ENCODE measurements around the gene TMEM151B. TPM values are rescaled to one million over a fixed set of nuclear protein-coding genes. Genes with fewer than 3 reads are reported as not detected.

Gene TMEM151B
- polyA plus RNA-seq, 2 of the 4 experiments (the other 2 are of a cell fraction): 0.01 TPM; not detected in 1

- no peak for TF ChIP-seq CBX2 (IDR thresholded peaks at IDR 0.05; ENCODE audit: borderline replicate concordance, low read depth)
- TF ChIP-seq ZC3H11A (IDR thresholded peaks at IDR 0.05): no peak
- TF ChIP-seq HOXB5 (CRISPR knock-in tag; IDR thresholded peaks at IDR 0.05): no peak
- TF ChIP-seq HEYL (CRISPR knock-in tag; IDR thresholded peaks at IDR 0.05): no peak
- TF ChIP-seq CHD2 (IDR thresholded peaks at IDR 0.05; ENCODE audit: low read length, partially characterized antibody): no peak
- TF ChIP-seq ZFP36 (IDR thresholded peaks at IDR 0.05; ENCODE audit: borderline replicate concordance, partially characterized antibody): no peak
- no peak for TF ChIP-seq E2F6 (IDR thresholded peaks at IDR 0.05; ENCODE audit: borderline replicate concordance, low read depth)
- TF ChIP-seq TFCP2L1 (CRISPR knock-in tag; IDR thresholded peaks at IDR 0.05): no peak
- no peak for TF ChIP-seq ESRRA (IDR thresholded peaks at IDR 0.05; ENCODE audit: borderline replicate concordance, low read length)
- TF ChIP-seq REST (IDR thresholded peaks at IDR 0.05): no peak
- no peak for TF ChIP-seq MAZ (IDR thresholded peaks at IDR 0.05; ENCODE audit: borderline replicate concordance, low read depth, low read length)
- no peak for TF ChIP-seq CHD4 (IDR thresholded peaks at IDR 0.05; ENCODE audit: borderline replicate concordance)
- TF ChIP-seq RNF2 (IDR thresholded peaks at IDR 0.05; ENCODE audit: borderline replicate concordance, low read depth): no peak
- no peak for TF ChIP-seq BCL3 (IDR thresholded peaks at IDR 0.05)
- WGBS (ENCODE audit: missing lambda C conversion rate): 3% methylated on average over 2 of the region's 2 CpGs
- ChIA-PET POLR2A (no interaction called here), CTCF (interaction anchor here (5.4 kb wide), 1 partner anchor 19 kb away, joined by 25 read pairs; no protein-coding TSS in a partner anchor)
- ATAC-seq (no peak), FAIRE-seq (no peak), DNase-seq (ENCODE audit: low read depth in 1 of 2, low spot score in 1 of 2) (no peak)
- Histone ChIP-seq H3K4me3 (no peak overlapping the region), H3K4me1 (no peaks in the 10 kb centered on the region), H3K4me2 (no peak overlapping the region), H3K9me3 (no peaks in the 10 kb centered on the region), H3K27ac (no peak overlapping the region)
Measured at GRCh38 chr6:44286747-44287146, 16.5 kb downstream of the TMEM151B start.

- DNase-seq (ENCODE audit: low read depth in 1 of 2, low spot score in 1 of 2) (no peak), ATAC-seq (no peak), FAIRE-seq (no peak)
- no peaks in the 10 kb centered on the region for H3K9me3 ChIP-seq
- ChIA-PET CTCF (interaction anchor here (1.2 kb wide), 1 partner anchor 15 kb away, joined by 3 read pairs; no protein-coding TSS in a partner anchor), POLR2A (no interaction called here)
- no peak overlapping the region for H3K4me2 ChIP-seq
- H3K4me1 ChIP-seq: no peaks in the 10 kb centered on the region
- H3K4me3 ChIP-seq: no peak overlapping the region
- no peak for TF ChIP-seq ELK1 (IDR thresholded peaks at IDR 0.05; ENCODE audit: low read depth, low read length)
- TF ChIP-seq SREBF2 (IDR thresholded peaks at IDR 0.05): no peak
- no peak for TF ChIP-seq CEBPB (IDR thresholded peaks at IDR 0.05)
- TF ChIP-seq FOSB (CRISPR knock-in tag; IDR thresholded peaks at IDR 0.05): no peak
- no peak for TF ChIP-seq RNF2 (IDR thresholded peaks at IDR 0.05; ENCODE audit: borderline replicate concordance, low read depth)
- no peak for TF ChIP-seq ZSCAN20 (CRISPR knock-in tag; IDR thresholded peaks at IDR 0.05)
- no peak for TF ChIP-seq GATA3 (IDR thresholded peaks at IDR 0.05; ENCODE audit: borderline replicate concordance)
- no peak for TF ChIP-seq BHLHE40 (IDR thresholded peaks at IDR 0.05; ENCODE audit: low read depth, low read length)
- no peak for TF ChIP-seq CTCF (IDR thresholded peaks at IDR 0.05)
- TF ChIP-seq PHF8 (IDR thresholded peaks at IDR 0.05; ENCODE audit: borderline replicate concordance, low read depth): no peak
- no peak for TF ChIP-seq ZNF302 (CRISPR knock-in tag; IDR thresholded peaks at IDR 0.05)
- TF ChIP-seq CBX8 (IDR thresholded peaks at IDR 0.05): no peak
- no peak for TF ChIP-seq E2F6 (IDR thresholded peaks at IDR 0.05; ENCODE audit: borderline replicate concordance, low read depth)
- no peak for TF ChIP-seq HOXB13 (CRISPR knock-in tag; IDR thresholded peaks at IDR 0.05; ENCODE audit: low read depth)
- TF ChIP-seq HOXA7 (CRISPR knock-in tag; IDR thresholded peaks at IDR 0.05): no peak
- no peak for TF ChIP-seq FOSL2 (IDR thresholded peaks at IDR 0.05)
- no peak for TF ChIP-seq FOSL2 (CRISPR knock-in tag; IDR thresholded peaks at IDR 0.05)
- H3K27ac ChIP-seq: no peak overlapping the region
- WGBS (ENCODE audit: missing lambda C conversion rate): 32% methylated on average over 6 of the region's 7 CpGs
Measured at GRCh38 chr6:44289726-44290260, 19.5 kb downstream of the TMEM151B start.
